HepG2 (cell line): Measurements from ENCODE around the gene GIMAP7.

Experiments used
- ELF1 ChIP-seq: sonication (generic); formaldehyde crosslinking; IDR thresholded peaks from 2 replicates; pipeline ENCODE4 v1.4.0; 2020; ENCODE audit warnings: missing genetic modification reagents
- FOSL1 ChIP-seq: sonication (generic); formaldehyde crosslinking; IDR thresholded peaks from 2 replicates; pipeline ENCODE4 v1.9.0; 2021; ENCODE audit warnings: missing genetic modification reagents, borderline replicate concordance
- MEF2D ChIP-seq: sonication (generic); formaldehyde crosslinking; IDR thresholded peaks from 2 replicates; pipeline ENCODE4 v1.5.1; 2020; ENCODE audit warnings: mild to moderate bottlenecking, missing genetic modification reagents
- TFDP2 ChIP-seq: sonication (generic); formaldehyde crosslinking; IDR thresholded peaks from 2 replicates; pipeline ENCODE4 v1.4.0; 2020; ENCODE audit warnings: missing genetic modification reagents
- ZNF646 ChIP-seq: sonication (generic); formaldehyde crosslinking; IDR thresholded peaks from 2 replicates; pipeline ENCODE4 v1.9.0; 2021; ENCODE audit warnings: mild to moderate bottlenecking, missing genetic modification reagents
- TF ChIP-seq, protein P1 (sequence below): sonication (generic); formaldehyde crosslinking; IDR thresholded peaks from 2 replicates; pipeline ENCODE4 v1.5.0; 2020; ENCODE audit warnings: mild to moderate bottlenecking, missing genetic modification reagents, moderate library complexity

GRCh38 chr7:150476819-150477631 is 37.6 kb upstream of the GIMAP7 start:
- no peak for TF ChIP-seq ZNF646
- TF ChIP-seq TFDP2 (CRISPR knock-in tag) = no peak
- TF ChIP-seq FOSL1 = no peak
- TF ChIP-seq, protein P1, sequence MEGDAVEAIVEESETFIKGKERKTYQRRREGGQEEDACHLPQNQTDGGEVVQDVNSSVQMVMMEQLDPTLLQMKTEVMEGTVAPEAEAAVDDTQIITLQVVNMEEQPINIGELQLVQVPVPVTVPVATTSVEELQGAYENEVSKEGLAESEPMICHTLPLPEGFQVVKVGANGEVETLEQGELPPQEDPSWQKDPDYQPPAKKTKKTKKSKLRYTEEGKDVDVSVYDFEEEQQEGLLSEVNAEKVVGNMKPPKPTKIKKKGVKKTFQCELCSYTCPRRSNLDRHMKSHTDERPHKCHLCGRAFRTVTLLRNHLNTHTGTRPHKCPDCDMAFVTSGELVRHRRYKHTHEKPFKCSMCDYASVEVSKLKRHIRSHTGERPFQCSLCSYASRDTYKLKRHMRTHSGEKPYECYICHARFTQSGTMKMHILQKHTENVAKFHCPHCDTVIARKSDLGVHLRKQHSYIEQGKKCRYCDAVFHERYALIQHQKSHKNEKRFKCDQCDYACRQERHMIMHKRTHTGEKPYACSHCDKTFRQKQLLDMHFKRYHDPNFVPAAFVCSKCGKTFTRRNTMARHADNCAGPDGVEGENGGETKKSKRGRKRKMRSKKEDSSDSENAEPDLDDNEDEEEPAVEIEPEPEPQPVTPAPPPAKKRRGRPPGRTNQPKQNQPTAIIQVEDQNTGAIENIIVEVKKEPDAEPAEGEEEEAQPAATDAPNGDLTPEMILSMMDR (CRISPR knock-in tag) = no peak
- TF ChIP-seq ELF1 (CRISPR knock-in tag) = no peak
- no peak for TF ChIP-seq MEF2D (CRISPR knock-in tag)
